SU-DHL-6 (cell line): ENCODE data around the gene IL5RA.

Experiments used
- CTCF ChIP-seq: fragments of 200-600 bp; sonication (generic); IDR thresholded peaks from one replicate; pipeline ENCODE4 v1.5.1; 2017; ENCODE audit warnings: antibody characterized with exemption, mild to moderate bottlenecking, low read length, moderate library complexity; ENCODE audit not compliant: insufficient read depth, poor library complexity, severe bottlenecking
- EZH2phosphoT487 ChIP-seq: fragments of 200-600 bp; sonication (generic), shearing (Covaris generic); conservative IDR thresholded peaks from 2 replicates; pipeline ENCODE4 v1.6.1; 2018; ENCODE audit warnings: mild to moderate bottlenecking, antibody characterized with exemption, low read length, moderate library complexity, mixed read lengths

GRCh38 chr3:3080309-3080708, 29.9 kb downstream of the IL5RA start:
- TF ChIP-seq CTCF (no peak), EZH2phosphoT487 (no peak)
